ENCODE results near the gene PHF21A. TPM values are rescaled to one million over a fixed set of nuclear protein-coding genes. Genes with fewer than 3 reads are reported as not detected.

The PHF21A gene
- total RNA-seq, 1 experiment from 2014 or later = 8.2 TPM

DNA sequence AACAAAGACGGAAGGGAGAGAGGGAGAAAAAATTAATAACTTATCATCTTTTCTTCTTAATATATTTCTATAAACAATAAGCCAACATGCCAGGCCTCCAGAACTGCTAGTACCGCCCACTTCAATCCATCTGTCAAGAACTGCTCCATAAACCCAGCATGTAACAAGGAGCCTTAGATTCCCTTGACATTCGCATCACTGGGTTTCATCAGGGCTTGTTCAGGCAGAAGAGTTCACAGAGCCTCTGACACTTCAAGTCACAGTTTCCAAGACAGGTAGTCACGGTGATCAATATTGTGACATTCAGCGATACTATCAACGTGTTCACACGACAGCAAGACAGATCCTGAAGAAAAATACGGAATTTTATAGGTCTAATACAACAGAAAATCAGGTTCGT lies 137.1 kb downstream of the PHF21A start:
- Histone ChIP-seq H3K9ac (ENCODE audit: low read length) (no peak overlapping the region), H3K36me3 (ENCODE audit: low read depth, low read length) (no peaks in the 10 kb centered on the region), H3K79me2 (ENCODE audit: low read length) (no peaks in the 10 kb centered on the region), H3K4me3 (ENCODE audit: low read length) (no peak overlapping the region), H3K27me3 (ENCODE audit: low read length) (no peaks in the 10 kb centered on the region), H3K4me1 (ENCODE audit: insufficient read depth, low read length) (0 out of 2 replicates have a peak, but pooled peaks cover 4% of the 10 kb centered on the region), H3K27ac (ENCODE audit: low read length) (no peak overlapping the region), H2AFZ (ENCODE audit: low read length) (no peak overlapping the region), H3F3A (ENCODE audit: low read length, unreplicated experiment) (no peaks in the 10 kb centered on the region), H4K20me1 (ENCODE audit: low read length) (no peaks in the 10 kb centered on the region), H3K9me3 (ENCODE audit: low read length) (no peaks in the 10 kb centered on the region), H3K4me2 (ENCODE audit: low read length) (no peak overlapping the region), H3K9me2 (replicated peaks; ENCODE audit: low read length) (no peaks in the 10 kb centered on the region)
- ChIA-PET CTCF (no interaction called here), POLR2A (ENCODE audit: unreplicated experiment) (no interaction called here)
- BruUV-seq (replicated peaks) = no TSS peak
- intact Hi-C loops (cut with micrococcal nuclease) = no loop called here
- DNase-seq (no peak), ATAC-seq (no peak)
- TF ChIP-seq EZH2phosphoT487 (IDR thresholded peaks at IDR 0.05; ENCODE audit: borderline replicate concordance, low read length) (no peak), EZH2 (IDR thresholded peaks at IDR 0.05; ENCODE audit: low read length, unreplicated experiment) (no peak)
- TF ChIP-seq, protein P1, sequence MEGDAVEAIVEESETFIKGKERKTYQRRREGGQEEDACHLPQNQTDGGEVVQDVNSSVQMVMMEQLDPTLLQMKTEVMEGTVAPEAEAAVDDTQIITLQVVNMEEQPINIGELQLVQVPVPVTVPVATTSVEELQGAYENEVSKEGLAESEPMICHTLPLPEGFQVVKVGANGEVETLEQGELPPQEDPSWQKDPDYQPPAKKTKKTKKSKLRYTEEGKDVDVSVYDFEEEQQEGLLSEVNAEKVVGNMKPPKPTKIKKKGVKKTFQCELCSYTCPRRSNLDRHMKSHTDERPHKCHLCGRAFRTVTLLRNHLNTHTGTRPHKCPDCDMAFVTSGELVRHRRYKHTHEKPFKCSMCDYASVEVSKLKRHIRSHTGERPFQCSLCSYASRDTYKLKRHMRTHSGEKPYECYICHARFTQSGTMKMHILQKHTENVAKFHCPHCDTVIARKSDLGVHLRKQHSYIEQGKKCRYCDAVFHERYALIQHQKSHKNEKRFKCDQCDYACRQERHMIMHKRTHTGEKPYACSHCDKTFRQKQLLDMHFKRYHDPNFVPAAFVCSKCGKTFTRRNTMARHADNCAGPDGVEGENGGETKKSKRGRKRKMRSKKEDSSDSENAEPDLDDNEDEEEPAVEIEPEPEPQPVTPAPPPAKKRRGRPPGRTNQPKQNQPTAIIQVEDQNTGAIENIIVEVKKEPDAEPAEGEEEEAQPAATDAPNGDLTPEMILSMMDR (conservative IDR thresholded peaks at IDR 0.05; ENCODE audit: low read depth, low read length) = no peak

DNA sequence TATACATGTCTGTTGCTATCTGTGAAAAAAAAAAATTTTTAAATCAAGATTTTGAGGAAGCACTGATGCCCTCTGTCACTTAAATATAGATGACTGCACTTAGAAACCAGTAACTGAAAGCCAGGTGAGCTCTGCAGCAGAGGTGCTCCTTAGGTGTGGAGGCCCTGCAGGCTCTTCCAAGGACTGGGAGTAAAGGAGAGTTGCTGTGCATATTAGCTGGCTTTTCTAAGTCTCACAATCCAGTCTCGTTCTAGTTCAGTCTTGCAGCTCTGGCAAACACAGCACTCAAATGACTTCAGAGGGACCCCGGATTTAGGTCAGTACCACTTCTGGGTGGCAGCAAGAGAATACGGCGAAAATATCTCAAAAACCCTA lies 137.8 kb downstream of the PHF21A start:
- POLR2A ChIA-PET (ENCODE audit: unreplicated experiment) = no interaction called here
- no peak overlapping the region for H3K27ac ChIP-seq (ENCODE audit: low read length)

More for the DNA sequence above, 137.8 kb downstream of the PHF21A start:
- TF ChIP-seq EZH2 (IDR thresholded peaks at IDR 0.05; ENCODE audit: low read length, unreplicated experiment) = no peak
- no peak for TF ChIP-seq EZH2phosphoT487 (IDR thresholded peaks at IDR 0.05; ENCODE audit: borderline replicate concordance, low read length)
- TF ChIP-seq, protein P1 (conservative IDR thresholded peaks at IDR 0.05; ENCODE audit: low read depth, low read length) = no peak
- H3K4me2 ChIP-seq (ENCODE audit: low read length) = no peak overlapping the region
- CTCF ChIA-PET = no interaction called here
- H3F3A ChIP-seq (ENCODE audit: low read length, unreplicated experiment) = no peaks in the 10 kb centered on the region
- H3K9ac ChIP-seq (ENCODE audit: low read length) = no peak overlapping the region
- no peaks in the 10 kb centered on the region for H3K27me3 ChIP-seq (ENCODE audit: low read length)
- H3K4me3 ChIP-seq (ENCODE audit: low read length) = no peak overlapping the region
- H3K36me3 ChIP-seq (ENCODE audit: low read depth, low read length) = no peaks in the 10 kb centered on the region
- intact Hi-C loops (cut with micrococcal nuclease) = no loop called here
- no TSS peak for BruUV-seq (replicated peaks)
- ATAC-seq (no peak), DNase-seq (no peak)
- no peaks in the 10 kb centered on the region for H4K20me1 ChIP-seq (ENCODE audit: low read length)
- no peak overlapping the region for H2AFZ ChIP-seq (ENCODE audit: low read length)
- no peaks in the 10 kb centered on the region for H3K79me2 ChIP-seq (ENCODE audit: low read length)
- H3K9me3 ChIP-seq (ENCODE audit: low read length) = no peaks in the 10 kb centered on the region
- 0 out of 2 replicates have a peak, but pooled peaks cover 4% of the 10 kb centered on the region for H3K4me1 ChIP-seq (ENCODE audit: insufficient read depth, low read length)
- H3K9me2 ChIP-seq (replicated peaks; ENCODE audit: low read length) = no peaks in the 10 kb centered on the region
